Endothelial cell of umbilical vein (primary cell): ENCODE data around the gene VAMP2.

Experiments used
- MYC ChIP-seq: IDR thresholded peaks from one replicate; pipeline ENCODE4 v1.6.1; 2011; ENCODE audit warnings: mild to moderate bottlenecking, low read depth, low read length
- TF ChIP-seq, protein P1 (sequence below), 2 donors: IDR thresholded peaks; 1 replicate in 1 of 2; 2 replicates in 1 of 2; pipeline ENCODE4 v1.5.1; 2011; ENCODE audit warnings: low read length in 2 of 2, mild to moderate bottlenecking in 2 of 2, moderate library complexity in 2 of 2, control low read depth in 1 of 2, inconsistent platforms in 1 of 2, low read depth in 1 of 2; ENCODE audit not compliant: insufficient read depth in 1 of 2; ENCODE audit errors: extremely low read depth in 1 of 2

DNA sequence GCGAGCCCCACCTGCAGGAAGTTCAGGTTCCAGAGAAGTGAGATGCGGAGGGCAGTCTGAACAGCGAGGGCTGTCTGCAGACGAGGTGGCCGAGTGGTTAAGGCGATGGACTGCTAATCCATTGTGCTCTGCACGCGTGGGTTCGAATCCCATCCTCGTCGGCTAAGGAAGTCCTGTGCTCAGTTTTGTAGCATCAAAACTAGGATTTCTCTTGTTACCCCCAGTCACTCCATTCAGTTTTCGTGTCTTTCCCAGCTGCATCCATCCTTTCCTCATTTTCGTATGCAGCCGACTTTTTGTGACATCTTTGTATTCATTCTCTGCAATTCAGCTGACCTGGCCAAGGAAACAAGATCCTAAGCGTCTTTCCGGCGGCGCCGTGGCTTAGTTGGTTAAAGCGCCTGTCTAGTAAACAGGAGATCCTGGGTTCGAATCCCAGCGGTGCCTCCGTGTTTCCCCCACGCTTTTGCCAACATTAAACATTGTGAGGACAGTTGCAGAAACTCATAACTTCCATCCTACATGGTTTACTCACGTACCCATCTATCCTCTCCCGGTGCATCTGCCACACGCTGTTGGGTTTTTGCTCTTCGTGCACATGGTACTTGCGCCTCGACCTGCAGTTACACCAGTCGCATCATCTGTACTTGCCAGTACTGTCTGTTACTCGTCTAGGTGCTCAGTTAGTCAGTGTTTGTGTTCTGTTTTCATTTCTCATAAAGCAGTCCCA, 24.2 kb upstream of the VAMP2 start:
- TF ChIP-seq, protein P1, sequence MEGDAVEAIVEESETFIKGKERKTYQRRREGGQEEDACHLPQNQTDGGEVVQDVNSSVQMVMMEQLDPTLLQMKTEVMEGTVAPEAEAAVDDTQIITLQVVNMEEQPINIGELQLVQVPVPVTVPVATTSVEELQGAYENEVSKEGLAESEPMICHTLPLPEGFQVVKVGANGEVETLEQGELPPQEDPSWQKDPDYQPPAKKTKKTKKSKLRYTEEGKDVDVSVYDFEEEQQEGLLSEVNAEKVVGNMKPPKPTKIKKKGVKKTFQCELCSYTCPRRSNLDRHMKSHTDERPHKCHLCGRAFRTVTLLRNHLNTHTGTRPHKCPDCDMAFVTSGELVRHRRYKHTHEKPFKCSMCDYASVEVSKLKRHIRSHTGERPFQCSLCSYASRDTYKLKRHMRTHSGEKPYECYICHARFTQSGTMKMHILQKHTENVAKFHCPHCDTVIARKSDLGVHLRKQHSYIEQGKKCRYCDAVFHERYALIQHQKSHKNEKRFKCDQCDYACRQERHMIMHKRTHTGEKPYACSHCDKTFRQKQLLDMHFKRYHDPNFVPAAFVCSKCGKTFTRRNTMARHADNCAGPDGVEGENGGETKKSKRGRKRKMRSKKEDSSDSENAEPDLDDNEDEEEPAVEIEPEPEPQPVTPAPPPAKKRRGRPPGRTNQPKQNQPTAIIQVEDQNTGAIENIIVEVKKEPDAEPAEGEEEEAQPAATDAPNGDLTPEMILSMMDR (IDR thresholded peaks at IDR 0.05; ENCODE audit: extremely low read depth in 1 of 2, insufficient read depth in 1 of 2, low read depth in 1 of 2, low read length in 2 of 2) = peak in 1 of 2 donors; percentile 22
- TF ChIP-seq MYC = peak; percentile 30
